GM12878 (cell line): ENCODE results near the gene ABTB1. TPM values are rescaled to one million over a fixed set of nuclear protein-coding genes. Genes with fewer than 3 reads are reported as not detected.

Experiments used
- ATAC-seq: fragments of 200-7000 bp; cut with Tn5 transposase; 3 replicates; pipeline ENCODE4 v1.9.1; 2020; ENCODE audit warnings: mild to moderate bottlenecking, moderate library complexity
- BruUV-seq: library from RNA; stranded (reverse); fragments of 400-500 nt; replicated peaks from 2 replicates; lab custom pipeline; 2021; lab: Mats Ljungman, UMichigan
- CTCF ChIA-PET: fragments of 300-600 bp; sonication (Branson Sonifier 250); formaldehyde crosslinking; extraction: SDS; loops from one replicate; lab custom pipeline; 2021; ENCODE audit warnings: inconsistent platforms; lab: Yijun Ruan, JAX
- POLR2A ChIA-PET: fragments of 350-600 bp; formaldehyde crosslinking; extraction: SDS; loops from one replicate; lab custom pipeline; 2021; ENCODE audit warnings: inconsistent platforms; lab: Charles Lee
- RAD21 ChIA-PET: fragments of 300-600 bp; sonication (Branson Sonifier 250); formaldehyde crosslinking; loops from one replicate; lab custom pipeline; 2023; ENCODE audit warnings: antibody characterized with exemption; ENCODE audit not compliant: unreplicated experiment; lab: Charles Lee
- SMC1A ChIA-PET: fragments of 300-600 bp; sonication (Branson Sonifier 250); formaldehyde crosslinking; loops from one replicate; lab custom pipeline; 2023; ENCODE audit not compliant: unreplicated experiment, uncharacterized antibody; lab: Charles Lee
- DNase-seq: peaks from one replicate; pipeline ENCODE4 v3.0.0-alpha.2; 2011; ENCODE audit warnings: low read depth, low spot score
- FAIRE-seq: peaks from 3 replicates; lab custom pipeline; 2011; peaks lifted over from hg19 to GRCh38; lab: Jason Lieb, UNC
- H2AFZ ChIP-seq: 2 replicates; pipeline ENCODE4 v1.6.0; 2011; ENCODE audit warnings: low read depth, low read length, control low read depth; ENCODE audit not compliant: control insufficient read depth
- H3K27ac ChIP-seq: 2 replicates; pipeline ENCODE4 v1.5.1; 2011; ENCODE audit warnings: control low read depth; ENCODE audit not compliant: control insufficient read depth, insufficient read depth
- H3K27me3 ChIP-seq, 2 experiments: replicated peaks in 1 of 2; 2 replicates each; pipeline versions ENCODE4 v1.6.0 to v1.6.1; 2011; ENCODE audit warnings: low read length in 1 of 2; ENCODE audit not compliant: control insufficient read depth in 2 of 2, insufficient read depth in 2 of 2
- H3K36me3 ChIP-seq, 2 experiments: 2 replicates each; pipeline ENCODE4 v1.5.1; 2011; ENCODE audit warnings: low read length in 1 of 2; ENCODE audit not compliant: control insufficient read depth in 2 of 2, insufficient read depth in 2 of 2
- H3K4me1 ChIP-seq: 2 replicates; pipeline ENCODE4 v1.6.1; 2011; ENCODE audit warnings: mild to moderate bottlenecking, low read length, moderate library complexity, mixed read lengths; ENCODE audit not compliant: control insufficient read depth, insufficient read depth
- H3K4me2 ChIP-seq: 2 replicates; pipeline ENCODE4 v1.6.0; 2011; ENCODE audit warnings: control low read depth; ENCODE audit not compliant: control insufficient read depth, insufficient read depth
- H3K4me3 ChIP-seq: fragments of 200-600 bp; sonication (generic); 2 replicates; pipeline ENCODE4 v1.5.1; 2016
- H3K79me2 ChIP-seq: 2 replicates; pipeline ENCODE4 v1.6.0; 2011; ENCODE audit warnings: low read length; ENCODE audit not compliant: control insufficient read depth, insufficient read depth
- H3K9ac ChIP-seq: 2 replicates; pipeline ENCODE4 v1.8.0; 2011; ENCODE audit warnings: low read length, control low read depth, mixed read lengths; ENCODE audit not compliant: control insufficient read depth, insufficient read depth
- H3K9me3 ChIP-seq: replicated peaks from 3 replicates; pipeline ENCODE4 v1.5.1; 2011; ENCODE audit warnings: mild to moderate bottlenecking, low read length; ENCODE audit not compliant: control insufficient read depth, insufficient read depth
- H4K20me1 ChIP-seq: 2 replicates; pipeline ENCODE4 v1.6.0; 2011; ENCODE audit not compliant: control insufficient read depth, insufficient read depth
- BHLHE40 ChIP-seq, 2 experiments: fragments of 450-650 bp in 1 of 2; IDR thresholded peaks; 2 replicates each; pipeline ENCODE4 v1.6.1; 2011 to 2017; ENCODE audit warnings: low read depth in 2 of 2, borderline replicate concordance in 1 of 2, improper control_type of control experiment in 1 of 2, low read length in 1 of 2, mild to moderate bottlenecking in 1 of 2
- DPF2 ChIP-seq: fragments of 450-650 bp; IDR thresholded peaks from 2 replicates; pipeline ENCODE4 v1.6.1; 2017; ENCODE audit warnings: mild to moderate bottlenecking
- EGR1 ChIP-seq, 2 experiments: IDR thresholded peaks; 1 replicate in 1 of 2; 2 replicates in 1 of 2; pipeline ENCODE4 v1.6.1; 2011 to 2012; ENCODE audit warnings: low read depth in 2 of 2, low read length in 2 of 2, borderline replicate concordance in 1 of 2, mild to moderate bottlenecking in 1 of 2, moderate library complexity in 1 of 2
- KDM1A ChIP-seq: fragments of 200-600 bp; sonication (generic); IDR thresholded peaks from 2 replicates; pipeline ENCODE4 v1.6.1; 2016; ENCODE audit warnings: borderline replicate concordance
- MEF2A ChIP-seq: IDR thresholded peaks from 2 replicates; pipeline ENCODE4 v1.6.1; 2011; ENCODE audit warnings: low read depth, mild to moderate bottlenecking, low read length, moderate library complexity; ENCODE audit not compliant: insufficient read depth
- MEF2B ChIP-seq: fragments of 450-650 bp; IDR thresholded peaks from 2 replicates; pipeline ENCODE4 v1.6.1; 2018; ENCODE audit warnings: mild to moderate bottlenecking, moderate library complexity; ENCODE audit not compliant: partially characterized antibody, poor library complexity, severe bottlenecking
- NFXL1 ChIP-seq: fragments of 450-650 bp; IDR thresholded peaks from 2 replicates; pipeline ENCODE4 v1.6.1; 2017; ENCODE audit warnings: antibody characterized with exemption, mild to moderate bottlenecking, borderline replicate concordance
- POLR2AphosphoS2 ChIP-seq: IDR thresholded peaks from 2 replicates; pipeline ENCODE4 v1.6.1; 2011; ENCODE audit warnings: low read depth, mild to moderate bottlenecking, low read length, improper control_type of control experiment, moderate library complexity
- RELA ChIP-seq: fragments of 450-650 bp; IDR thresholded peaks from 2 replicates; pipeline ENCODE4 v1.8.0; 2014; ENCODE audit warnings: borderline replicate concordance; ENCODE audit not compliant: partially characterized antibody
- STAT3 ChIP-seq: IDR thresholded peaks from 2 replicates; pipeline ENCODE4 v1.6.1; 2011; ENCODE audit warnings: low read depth, low read length, improper control_type of control experiment
- SUPT20H ChIP-seq: IDR thresholded peaks from 2 replicates; pipeline ENCODE4 v1.6.1; 2011; ENCODE audit warnings: low read depth, mild to moderate bottlenecking, low read length, moderate library complexity, borderline replicate concordance; ENCODE audit not compliant: control insufficient read depth
- TBL1XR1 ChIP-seq: IDR thresholded peaks from 2 replicates; pipeline ENCODE4 v1.6.1; 2012; ENCODE audit warnings: low read depth, low read length, improper control_type of control experiment
- USF1 ChIP-seq: IDR thresholded peaks from 2 replicates; pipeline ENCODE4 v1.6.1; 2011; ENCODE audit warnings: borderline replicate concordance, low read depth, mild to moderate bottlenecking, moderate library complexity, mixed read lengths, low read length; ENCODE audit not compliant: insufficient read depth; ENCODE audit errors: extremely low read length
- YBX1 ChIP-seq: fragments of 450-650 bp; IDR thresholded peaks from 2 replicates; pipeline ENCODE4 v1.6.1; 2016; ENCODE audit warnings: antibody characterized with exemption
- ZNF24 ChIP-seq: fragments of 450-650 bp; IDR thresholded peaks from 2 replicates; pipeline ENCODE4 v1.6.1; 2017; ENCODE audit warnings: antibody characterized with exemption, mild to moderate bottlenecking
- ZNF687 ChIP-seq: fragments of 450-650 bp; IDR thresholded peaks from 2 replicates; pipeline ENCODE4 v1.6.1; 2017; ENCODE audit warnings: mild to moderate bottlenecking, moderate library complexity
- ZSCAN29 ChIP-seq: fragments of 450-650 bp; IDR thresholded peaks from 2 replicates; pipeline ENCODE4 v1.6.1; 2017; ENCODE audit warnings: mild to moderate bottlenecking, moderate library complexity
- in situ Hi-C: fragments of 300-500 bp; cut with MboI; formaldehyde crosslinking; loops from 9 replicates; pipeline ENCODE4 v1.14.3; 2018; ENCODE audit warnings: mixed read lengths
- intact Hi-C: fragments of 100-400 bp; cut with micrococcal nuclease; formaldehyde crosslinking; loops from one replicate; pipeline ENCODE4 v1.14.2; 2022; ENCODE audit not compliant: unreplicated experiment
- polyA plus RNA-seq, 11 experiments: library from polyadenylated mRNA; depleted of rRNA in 4 of 11; unstranded in 6 of 11; stranded (reverse) in 5 of 11; fragments of >200 nt; fragmentation: Nextera tagmentation in 4 of 11; fragmentation: Illumina TruSeq in 1 of 11; extraction: Ambion mirVana in 4 of 11; extraction: Trizol in 1 of 11; gene quantifications; 1 replicate in 1 of 11; 2 replicates in 10 of 11; pipeline versions ENCODE4 v1.2.1 to v1.2.3, GENCODE V29; 2011 to 2016; ENCODE audit warnings: inconsistent platforms in 2 of 11, missing spikeins in 2 of 11, low read depth in 1 of 11
- total RNA-seq, 4 experiments: library from RNA; depleted of rRNA in 3 of 4; stranded (reverse); fragments of >200 nt in 3 of 4; fragmentation: Illumina TruSeq in 1 of 4; extraction: Trizol in 1 of 4; gene quantifications; 2 replicates each; pipeline versions ENCODE4 v1.2.1 to v1.2.3, GENCODE V29; 2013 to 2021
- TF ChIP-seq, protein P1 (sequence below): IDR thresholded peaks from 2 replicates; pipeline ENCODE4 v1.6.1; 2012; ENCODE audit warnings: low read depth, low read length, improper control_type of control experiment

Gene ABTB1
- total and polyA plus RNA-seq, 10 of the 15 experiments (the other 5 are each of a cell fraction or from before 2014, with no cell fraction given): 0.11 to 10.2 (median 7.1) TPM

DNA sequence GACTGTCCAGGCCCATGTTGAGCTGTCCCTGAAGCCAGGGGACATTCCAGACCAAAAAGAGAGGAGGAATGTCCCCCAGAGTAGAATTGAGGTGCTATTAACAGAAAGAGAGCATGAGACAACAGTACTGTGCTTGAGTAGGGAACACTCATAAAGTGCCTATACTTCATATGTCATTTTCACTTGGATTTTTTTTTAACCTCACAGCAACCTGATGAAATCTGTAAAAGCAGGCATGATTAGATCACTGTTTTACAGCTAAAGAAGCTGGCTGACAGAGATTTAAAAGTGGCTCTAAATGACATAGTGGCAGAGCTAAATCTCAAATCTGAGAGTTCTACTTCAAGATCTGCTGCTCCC, 24.9 kb upstream of the ABTB1 start:
- CTCF ChIA-PET: interaction anchor here (0.7 to 4.1 kb wide), 8 partner anchors 48 to 325 kb away, joined by 3 to 19 read pairs (median 8); no protein-coding TSS in a partner anchor
- no peak overlapping the region for H3K9ac ChIP-seq
- POLR2A ChIA-PET: no interaction called here
- H3K9me3 ChIP-seq: no peaks in the 10 kb centered on the region
- H4K20me1 ChIP-seq: no peaks in the 10 kb centered on the region
- peaks cover 3% of the 10 kb centered on the region; the same call in 1 of the 2 replicates for H3K4me1 ChIP-seq
- TF ChIP-seq DPF2 (no peak), POLR2AphosphoS2 (no peak), RELA (no peak), YBX1 (no peak), MEF2B (no peak), NFXL1 (no peak), USF1 (no peak), SUPT20H (no peak), STAT3 (no peak), ZNF24 (no peak), ZNF687 (no peak), BHLHE40 (IDR thresholded peaks at IDR 0.05; ENCODE audit: borderline replicate concordance in 1 of 2, low read depth in 2 of 2, low read length in 1 of 2) (no peak), KDM1A (no peak), EGR1 (IDR thresholded peaks at IDR 0.05; ENCODE audit: borderline replicate concordance in 1 of 2, low read depth in 2 of 2, low read length in 2 of 2) (no peak), TBL1XR1 (no peak), ZSCAN29 (no peak), MEF2A (no peak)
- TF ChIP-seq, protein P1, sequence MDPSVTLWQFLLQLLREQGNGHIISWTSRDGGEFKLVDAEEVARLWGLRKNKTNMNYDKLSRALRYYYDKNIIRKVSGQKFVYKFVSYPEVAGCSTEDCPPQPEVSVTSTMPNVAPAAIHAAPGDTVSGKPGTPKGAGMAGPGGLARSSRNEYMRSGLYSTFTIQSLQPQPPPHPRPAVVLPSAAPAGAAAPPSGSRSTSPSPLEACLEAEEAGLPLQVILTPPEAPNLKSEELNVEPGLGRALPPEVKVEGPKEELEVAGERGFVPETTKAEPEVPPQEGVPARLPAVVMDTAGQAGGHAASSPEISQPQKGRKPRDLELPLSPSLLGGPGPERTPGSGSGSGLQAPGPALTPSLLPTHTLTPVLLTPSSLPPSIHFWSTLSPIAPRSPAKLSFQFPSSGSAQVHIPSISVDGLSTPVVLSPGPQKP: no peak
- no peak overlapping the region for H3K27ac ChIP-seq
- DNase-seq (no peak), ATAC-seq (no peak), FAIRE-seq (no peak)
- RAD21 ChIA-PET: interaction anchor here (1.4 to 2.0 kb wide), 3 partner anchors 12 to 143 kb away, joined by 3 to 8 read pairs (median 4); no protein-coding TSS in a partner anchor
- no peak overlapping the region for H3K4me3 ChIP-seq
- H3K27me3 ChIP-seq: no peaks in the 10 kb centered on the region; a peak in 1 of 4 replicates
- intact Hi-C loops (no loop called here), in situ Hi-C loops (no loop called here)
- no peaks in the 10 kb centered on the region for H3K36me3 ChIP-seq
- H3K4me2 ChIP-seq: no peak overlapping the region
- SMC1A ChIA-PET: interaction anchor here (1.0 to 2.4 kb wide), 6 partner anchors 11 to 323 kb away, joined by 3 to 7 read pairs (median 4); no protein-coding TSS in a partner anchor
- no TSS peak for BruUV-seq
- H2AFZ ChIP-seq: no peak overlapping the region
- H3K79me2 ChIP-seq: no peaks in the 10 kb centered on the region
